H1 (cell line): ENCODE results near the gene CLASP2. TPM values are rescaled to one million over a fixed set of nuclear protein-coding genes. Genes with fewer than 3 reads are reported as not detected.

Experiments
- CTCF ChIA-PET: fragments of 300-600 bp; sonication (Branson Sonifier 250); formaldehyde crosslinking; loops from one replicate; lab custom pipeline; 2021; ENCODE audit not compliant: partially characterized antibody; lab: Charles Lee
- POLR2A ChIA-PET: fragments of 300-600 bp; sonication (Branson Sonifier 250); formaldehyde crosslinking; loops from one replicate; lab custom pipeline; 2021; ENCODE audit warnings: inconsistent platforms; ENCODE audit not compliant: partially characterized antibody; lab: Charles Lee
- DNase-seq, 2 experiments: peaks; one replicate each; pipeline versions ENCODE4 v3.0.0 to v3.0.0-alpha.2; 2010 to 2022; ENCODE audit warnings: low spot score in 2 of 2, low read depth in 1 of 2, mixed read lengths in 1 of 2
- FAIRE-seq: peaks from 2 replicates; lab custom pipeline; 2011; peaks lifted over from hg19 to GRCh38; lab: Jason Lieb, UNC
- H2AFZ ChIP-seq: 2 replicates; pipeline ENCODE4 v1.8.1; 2012; ENCODE audit warnings: low read length, inconsistent platforms
- H2AK5ac ChIP-seq: 2 replicates; pipeline ENCODE4 v1.6.1; 2013; ENCODE audit warnings: low read depth, low read length
- H2BK120ac ChIP-seq: replicated peaks from 2 replicates; pipeline ENCODE3; 2013; ENCODE audit warnings: low read depth, low read length, inconsistent platforms
- H2BK12ac ChIP-seq: 2 replicates; pipeline ENCODE4 v1.6.1; 2013; ENCODE audit warnings: low read depth, low read length
- H2BK15ac ChIP-seq: 2 replicates; pipeline ENCODE4 v1.6.1; 2013; ENCODE audit warnings: low read length
- H2BK20ac ChIP-seq: 2 replicates; pipeline ENCODE4 v1.6.1; 2013; ENCODE audit warnings: low read length
- H2BK5ac ChIP-seq: 2 replicates; pipeline ENCODE4 v1.6.1; 2013; ENCODE audit warnings: low read depth, low read length
- H3K14ac ChIP-seq: 2 replicates; pipeline ENCODE4 v1.6.1; 2013; ENCODE audit warnings: inconsistent platforms; ENCODE audit not compliant: insufficient read length
- H3K18ac ChIP-seq: 2 replicates; pipeline ENCODE4 v1.6.1; 2013; ENCODE audit warnings: low read length; ENCODE audit errors: extremely low read depth
- H3K23ac ChIP-seq: 2 replicates; pipeline ENCODE4 v1.6.1; 2013; ENCODE audit warnings: inconsistent platforms; ENCODE audit not compliant: insufficient read length
- H3K23me2 ChIP-seq: 2 replicates; pipeline ENCODE4 v1.6.1; 2013; ENCODE audit warnings: low read depth, low read length
- H3K27ac ChIP-seq: 2 replicates; pipeline ENCODE4 v1.6.1; 2011; ENCODE audit warnings: low read depth, low read length, inconsistent platforms
- H3K27me3 ChIP-seq, 4 experiments: replicated peaks in 1 of 4; 1 replicate in 1 of 4; 2 replicates in 3 of 4; pipeline versions ENCODE4 v1.6.1 to v1.8.1; 2011 to 2013; ENCODE audit warnings: low read length in 3 of 4, mild to moderate bottlenecking in 3 of 4, inconsistent platforms in 2 of 4, mixed read lengths in 2 of 4, moderate library complexity in 1 of 4; ENCODE audit not compliant: control insufficient read depth in 3 of 4, insufficient read depth in 3 of 4; ENCODE audit errors: extremely low read depth in 1 of 4
- H3K36me3 ChIP-seq, 4 experiments: 2 replicates each; pipeline versions ENCODE4 v1.6.1 to v1.8.1; 2011 to 2013; ENCODE audit warnings: mild to moderate bottlenecking in 4 of 4, low read length in 3 of 4, moderate library complexity in 2 of 4, control low read depth in 1 of 4, inconsistent platforms in 1 of 4; ENCODE audit not compliant: insufficient read depth in 4 of 4, control insufficient read depth in 2 of 4
- H3K4ac ChIP-seq: replicated peaks from 2 replicates; pipeline ENCODE3; 2013; ENCODE audit warnings: low read length, low read depth, mixed read lengths, inconsistent platforms; ENCODE audit not compliant: insufficient read length
- H3K4me1 ChIP-seq, 4 experiments: replicated peaks in 1 of 4; 1 replicate in 1 of 4; 2 replicates in 3 of 4; pipeline versions ENCODE4 v1.6.1 to v1.8.1; 2011 to 2013; ENCODE audit warnings: low read length in 3 of 4, inconsistent platforms in 2 of 4, mixed read lengths in 1 of 4; ENCODE audit not compliant: insufficient read depth in 4 of 4, control insufficient read depth in 3 of 4
- H3K4me2 ChIP-seq, 2 experiments: 2 replicates each; pipeline versions ENCODE4 v1.6.1 to v1.8.1; 2011 to 2013; ENCODE audit warnings: low read depth in 2 of 2, low read length in 2 of 2, control low read depth in 1 of 2, inconsistent platforms in 1 of 2, mild to moderate bottlenecking in 1 of 2; ENCODE audit not compliant: insufficient read depth in 1 of 2
- H3K4me3 ChIP-seq, 4 experiments: fragments of 200-600, 300-600 bp in 1 of 4; sonication (generic), shearing (Covaris generic), sonication (Bioruptor Twin) in 1 of 4; 2 replicates each; pipeline versions ENCODE4 v1.5.1 to v1.8.1; 2011 to 2016; ENCODE audit warnings: low read length in 4 of 4, low read depth in 3 of 4, control low read depth in 2 of 4, inconsistent platforms in 2 of 4, mild to moderate bottlenecking in 2 of 4, mixed read lengths in 1 of 4, moderate library complexity in 1 of 4; ENCODE audit not compliant: insufficient read depth in 2 of 4; ENCODE audit errors: extremely low read depth in 1 of 4
- H3K56ac ChIP-seq: replicated peaks from 2 replicates; pipeline ENCODE3; 2013; ENCODE audit warnings: low read depth, mild to moderate bottlenecking, mixed read lengths, low read length, inconsistent platforms; ENCODE audit not compliant: insufficient read length
- H3K79me1 ChIP-seq: 2 replicates; pipeline ENCODE4 v1.6.1; 2013; ENCODE audit warnings: low read depth, low read length, control low read depth
- H3K79me2 ChIP-seq, 2 experiments: 2 replicates each; pipeline versions ENCODE4 v1.6.1 to v1.8.1; 2012 to 2013; ENCODE audit warnings: low read length in 2 of 2, mild to moderate bottlenecking in 2 of 2, inconsistent platforms in 1 of 2; ENCODE audit not compliant: insufficient read depth in 2 of 2, control insufficient read depth in 1 of 2
- H3K9ac ChIP-seq, 4 experiments: replicated peaks in 1 of 4; 1 replicate in 1 of 4; 2 replicates in 3 of 4; pipeline versions ENCODE4 v1.6.1 to v1.8.1; 2011 to 2013; ENCODE audit warnings: low read depth in 3 of 4, low read length in 3 of 4, control low read depth in 2 of 4, mild to moderate bottlenecking in 2 of 4, moderate library complexity in 2 of 4, inconsistent platforms in 1 of 4; ENCODE audit errors: extremely low read depth in 1 of 4
- H3K9me3 ChIP-seq, 2 experiments: 2 replicates each; pipeline versions ENCODE4 v1.6.1 to v1.8.1; 2012 to 2013; ENCODE audit warnings: mild to moderate bottlenecking in 2 of 2, moderate library complexity in 2 of 2, control low read depth in 1 of 2, inconsistent platforms in 1 of 2, low read depth in 1 of 2, low read length in 1 of 2, mixed read lengths in 1 of 2; ENCODE audit not compliant: insufficient read depth in 2 of 2
- H4K20me1 ChIP-seq, 2 experiments: replicated peaks in 1 of 2; 2 replicates each; pipeline versions ENCODE3 to v1.8.1; 2011 to 2013; ENCODE audit warnings: inconsistent platforms in 2 of 2, low read length in 2 of 2, mild to moderate bottlenecking in 1 of 2; ENCODE audit not compliant: insufficient read depth in 2 of 2, control insufficient read depth in 1 of 2
- H4K5ac ChIP-seq: 2 replicates; pipeline ENCODE4 v1.6.1; 2013; ENCODE audit warnings: low read length, low read depth, mixed read lengths, inconsistent platforms; ENCODE audit not compliant: insufficient read length
- H4K8ac ChIP-seq: 2 replicates; pipeline ENCODE4 v1.8.0; 2013; ENCODE audit warnings: mild to moderate bottlenecking, moderate library complexity, low read length, inconsistent platforms; ENCODE audit not compliant: insufficient read depth; ENCODE audit errors: extremely low read depth
- H4K91ac ChIP-seq: replicated peaks from 2 replicates; pipeline ENCODE3; 2013; ENCODE audit warnings: low read length, mixed read lengths, inconsistent platforms; ENCODE audit not compliant: insufficient read length
- ASH2L ChIP-seq: fragments of 200-600, 300-600 bp; sonication (generic); IDR thresholded peaks from one replicate; pipeline ENCODE4 v1.7.1; 2017; ENCODE audit warnings: low read length
- CREB1 ChIP-seq: IDR thresholded peaks from 2 replicates; pipeline ENCODE4 v1.6.1; 2012; ENCODE audit warnings: inconsistent platforms
- HDAC2 ChIP-seq, 2 experiments: fragments of 300-600 bp in 1 of 2; sonication (generic) in 1 of 2; IDR thresholded peaks; 2 replicates each; pipeline ENCODE4 v1.6.1; 2011 to 2012; ENCODE audit warnings: low read depth in 2 of 2, low read length in 2 of 2, mild to moderate bottlenecking in 2 of 2, moderate library complexity in 2 of 2, borderline replicate concordance in 1 of 2, inconsistent platforms in 1 of 2
- JUND ChIP-seq: IDR thresholded peaks from 2 replicates; pipeline ENCODE4 v1.6.1; 2011; ENCODE audit warnings: mild to moderate bottlenecking, improper control_type of control experiment, low read length
- KDM5A ChIP-seq: fragments of 200-600 bp; IDR thresholded peaks from 2 replicates; pipeline ENCODE4 v1.7.1; 2012; ENCODE audit warnings: mild to moderate bottlenecking, low read length, inconsistent platforms, mixed read lengths
- RAD21 ChIP-seq, 2 experiments: IDR thresholded peaks in 1 of 2; conservative IDR thresholded peaks in 1 of 2; 2 replicates each; pipeline ENCODE4 v1.6.1; 2011; ENCODE audit warnings: low read depth in 2 of 2, low read length in 2 of 2, improper control_type of control experiment in 1 of 2, inconsistent platforms in 1 of 2, mild to moderate bottlenecking in 1 of 2, moderate library complexity in 1 of 2
- YY1 ChIP-seq: IDR thresholded peaks from 2 replicates; pipeline ENCODE4 v1.6.1; 2011; ENCODE audit warnings: low read depth, mild to moderate bottlenecking, low read length
- WGBS, 2 experiments: shearing (Covaris generic) in 1 of 2; methylation state at CpG; one replicate each; pipeline versions ENCODE4 v1.1.6 to v1.1.7; 2013 to 2015; ENCODE audit warnings: low lambda C conversion rate in 2 of 2, mixed read lengths in 2 of 2, inconsistent platforms in 1 of 2, low coverage in 1 of 2, missing lambda C conversion rate in 1 of 2; ENCODE audit not compliant: insufficient replicate concordance in 2 of 2, insufficient coverage in 1 of 2, insufficient read length in 1 of 2; ENCODE audit errors: extremely low coverage in 1 of 2, missing lambda C conversion rate in 1 of 2; 5-methylcytosine and 5-hydroxymethylcytosine counted together
- polyA plus RNA-seq, 7 experiments: library from polyadenylated mRNA; depleted of rRNA in 3 of 7; stranded (reverse) in 5 of 7; unstranded in 2 of 7; fragments of >200 nt in 5 of 7; fragments of 200-250 nt in 2 of 7; gene quantifications; 1 replicate in 5 of 7; 2 replicates in 1 of 7; 4 replicates in 1 of 7; pipeline versions ENCODE4 v1.2.1 to v1.2.3, GENCODE V29; 2011 to 2013; ENCODE audit warnings: missing spikeins in 2 of 7, mixed read lengths in 2 of 7
- total RNA-seq: library from RNA; stranded (reverse); fragmentation: NEBNext Ultra II Directional; extraction: Animal tissue kit (Norgen Biotek cat#: 25700); gene quantifications from 2 replicates; pipeline ENCODE4 v1.2.1, GENCODE V29; 2021

CLASP2 gene
- total and polyA plus RNA-seq, 2 of the 8 experiments (the other 6 are each of a cell fraction or from before 2014, with no cell fraction given) = 21.7 to 58.0 TPM

- FAIRE-seq = no peak
- Histone ChIP-seq H3K36me3 (no peaks in the 10 kb centered on the region; a peak in 1 of 8 replicates), H3K9ac (no peak overlapping the region), H2BK12ac (no peak overlapping the region), H3K4me2 (no peak overlapping the region), H3K9me3 (no peaks in the 10 kb centered on the region), H3K56ac (no peak overlapping the region), H3K79me2 (no peaks in the 10 kb centered on the region), H2BK120ac (no peak overlapping the region), H2AK5ac (no peak overlapping the region), H3K4ac (no peak overlapping the region), H4K5ac (no peak overlapping the region), H2AFZ (no peak overlapping the region), H3K4me3 (no peak overlapping the region), H3K14ac (no peak overlapping the region), H2BK20ac (no peak overlapping the region), H2BK15ac (no peak overlapping the region), H3K27ac (no peak overlapping the region), H3K23me2 (no peaks in the 10 kb centered on the region), H4K20me1 (no peaks in the 10 kb centered on the region), H3K4me1 (no peaks in the 10 kb centered on the region), H3K27me3 (no peaks in the 10 kb centered on the region), H4K8ac (no peak overlapping the region), H4K91ac (no peak overlapping the region)
- ChIA-PET CTCF (interaction anchor here (0.5 to 2.9 kb wide), 16 partner anchors 8 to 536 kb away, joined by 3 to 50 read pairs (median 6); partner anchors contain the start of gene PDCD6IP), POLR2A (interaction anchor here (0.9 to 1.6 kb wide), 3 partner anchors 99 to 150 kb away, joined by 3 to 4 read pairs (median 3); no protein-coding TSS in a partner anchor)
- no peak for TF ChIP-seq HDAC2 (IDR thresholded peaks at IDR 0.05; ENCODE audit: borderline replicate concordance in 1 of 2, low read depth in 2 of 2, low read length in 2 of 2)
- TF ChIP-seq CREB1 = no peak
- TF ChIP-seq YY1 = no peak
- TF ChIP-seq JUND = no peak
- TF ChIP-seq ASH2L = no peak
- no peak for TF ChIP-seq KDM5A
- no peak for TF ChIP-seq RAD21 (IDR thresholded peaks at IDR 0.05 in 1 of 2, conservative IDR thresholded peaks at IDR 0.05 in 1 of 2; ENCODE audit: low read depth in 2 of 2, low read length in 2 of 2)
- TF ChIP-seq, all 59 proteins: peak for 0
- Histone ChIP-seq H3K79me1 (no peaks in the 10 kb centered on the region), H2BK5ac (no peak overlapping the region), H3K23ac (no peak overlapping the region), H3K18ac (no peak overlapping the region)
- 72% methylated on average over 5 of the region's 5 CpGs; no CpG with 5 or more reads in 1 of the 2 experiments for WGBS, 2 experiments
- no peak for DNase-seq
These were observed 80.6 kb downstream of the CLASP2 start for GRCh38 chr3:33637482-33637881.
